ENCODE measurements around the gene KLHL42. TPM values are rescaled to one million over a fixed set of nuclear protein-coding genes. Genes with fewer than 3 reads are reported as not detected.

The KLHL42 gene
- total RNA-seq (2021): 20.7 to 24.2 TPM (median 23.2 TPM) in 3 replicates
- percentile 88 among the genes with signal in this experiment for Bru-seq, nascent RNA
- long read RNA-seq, experiment 1, full-length matches to known transcripts: 66 of 102 reads
- long read RNA-seq, experiment 1, partial matches to known transcripts: 4 of 102 reads
- long read RNA-seq, experiment 1, other reads (novel, unspliced or antisense): 32 of 102 reads
- long read RNA-seq, experiment 2, full-length matches to known transcripts: 9 of 31 reads
- long read RNA-seq, experiment 2, partial matches to known transcripts: 2 of 31 reads
- long read RNA-seq, experiment 2, other reads (novel, unspliced or antisense): 20 of 31 reads
- long read RNA-seq, experiment 3, partial matches to known transcripts: 0 of 3 reads
- long read RNA-seq, experiment 3, other reads (novel, unspliced or antisense): 3 of 3 reads

GRCh38 chr12:27779920-27780611, at the start of gene KLHL42, which contains the start of gene MANSC4:
Gene KLHL42, plus strand, starts transcription at chr12:27780233. Its CDS starts 98 bp downstream, at chr12:27780331.
Gene MANSC4, minus strand, starts transcription at chr12:27780236. Its CDS starts 8,960 bp downstream, at chr12:27771276.
- peaks cover 16% of the 10 kb centered on the region for H3K36me3 Mint-ChIP-seq
- H3K27ac Mint-ChIP-seq: peak within 1 kb of the TSS; percentile 80
- peak; percentile 68 for ATAC-seq
- POLR2A ChIA-PET: interaction anchor here (0.5 to 1.1 kb wide), 2 partner anchors 16 to 126 kb away, joined by 3 read pairs; no protein-coding TSS in a partner anchor
- DNase-seq (ENCODE audit: low spot score): peak; percentile 81
- CTCF ChIA-PET: interaction anchor here (1.3 to 1.5 kb wide), 3 partner anchors 8 to 161 kb away, joined by 3 to 5 read pairs (median 4); no protein-coding TSS in a partner anchor
- no peaks in the 10 kb centered on the region for H3K9me3 Mint-ChIP-seq
- peaks cover 40% of the 10 kb centered on the region for H3K4me1 Mint-ChIP-seq
- H3K4me3 Mint-ChIP-seq: peak within 1 kb of the TSS; percentile 76
- no peaks in the 10 kb centered on the region; the same call in 1 of the 2 replicates for H3K27me3 Mint-ChIP-seq (ENCODE audit: low read depth)
- no peak for TF ChIP-seq ETV6 (CRISPR knock-in tag; IDR thresholded peaks at IDR 0.05)
- TF ChIP-seq ZNF512 (CRISPR knock-in tag; IDR thresholded peaks at IDR 0.05; ENCODE audit: borderline replicate concordance): no peak
- peak; percentile 38; the same call in 1 of the 2 replicates for TF ChIP-seq GABPB1 (CRISPR knock-in tag; IDR thresholded peaks at IDR 0.05)
- TF ChIP-seq SOX15 (CRISPR knock-in tag; IDR thresholded peaks at IDR 0.05): no peak
- TF ChIP-seq E2F1 (CRISPR knock-in tag; IDR thresholded peaks at IDR 0.05): no peak
- no peak for TF ChIP-seq CREM (CRISPR knock-in tag; IDR thresholded peaks at IDR 0.05)
- 0 out of 2 replicates have a peak, but pooled peaks have one; percentile 16 for TF ChIP-seq TEAD1 (CRISPR knock-in tag; IDR thresholded peaks at IDR 0.05)
- TF ChIP-seq FOXK1 (CRISPR knock-in tag; IDR thresholded peaks at IDR 0.05): no peak
- no peak for TF ChIP-seq ELF4 (CRISPR knock-in tag; IDR thresholded peaks at IDR 0.05; ENCODE audit: low read depth)
- no peak for TF ChIP-seq ZNF317 (CRISPR knock-in tag; IDR thresholded peaks at IDR 0.05; ENCODE audit: borderline replicate concordance, low read depth)
- TF ChIP-seq CTCF (IDR thresholded peaks at IDR 0.05): no peak
- TF ChIP-seq PREB (CRISPR knock-in tag; IDR thresholded peaks at IDR 0.05; ENCODE audit: borderline replicate concordance): 0 out of 2 replicates have a peak, but pooled peaks have one; percentile 55
- TF ChIP-seq ERG (CRISPR knock-in tag; IDR thresholded peaks at IDR 0.05): no peak
- TF ChIP-seq TEAD4 (CRISPR knock-in tag; IDR thresholded peaks at IDR 0.05): no peak
- no peak for TF ChIP-seq GTF2I (CRISPR knock-in tag; conservative IDR thresholded peaks at IDR 0.05)
- TF ChIP-seq ZNF532 (CRISPR knock-in tag; IDR thresholded peaks at IDR 0.05; ENCODE audit: borderline replicate concordance): no peak
- no peak for TF ChIP-seq NR2C2 (CRISPR knock-in tag; IDR thresholded peaks at IDR 0.05)
- TF ChIP-seq TCF7 (CRISPR knock-in tag; IDR thresholded peaks at IDR 0.05; ENCODE audit: low read depth): no peak
- TF ChIP-seq JUN (CRISPR knock-in tag; IDR thresholded peaks at IDR 0.05): peak; percentile 33; the same call in 1 of the 2 replicates
- TF ChIP-seq FOXP1 (CRISPR knock-in tag; IDR thresholded peaks at IDR 0.05; ENCODE audit: borderline replicate concordance): peak; percentile 54
- no peak for TF ChIP-seq AR (CRISPR knock-in tag; IDR thresholded peaks at IDR 0.05)
